ENCODE data around the gene CCNC.
A peak's percentile ranks its signal among the peaks of the same experiment; 100 is the strongest.

CCNC gene

DNA sequence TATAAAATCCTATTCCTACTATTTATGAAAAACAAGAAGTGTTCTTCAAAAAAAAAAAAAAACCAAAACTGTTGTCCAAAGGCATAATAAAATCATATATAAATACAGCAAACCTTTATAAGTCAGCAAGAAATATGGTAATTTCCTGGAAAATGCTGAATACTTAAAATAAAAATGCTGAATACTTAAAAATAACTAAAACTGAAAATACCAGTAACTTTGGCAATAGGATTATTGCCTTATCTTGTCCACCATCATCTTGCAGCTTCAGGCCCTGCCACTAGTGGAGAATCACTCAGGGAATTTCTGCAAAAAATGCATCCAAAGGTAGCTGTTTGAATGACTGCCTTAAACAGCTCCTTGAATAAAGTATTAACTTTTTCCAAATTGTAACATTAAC, 24.5 kb downstream of the CCNC start:
- DNase-seq = no peak

DNA sequence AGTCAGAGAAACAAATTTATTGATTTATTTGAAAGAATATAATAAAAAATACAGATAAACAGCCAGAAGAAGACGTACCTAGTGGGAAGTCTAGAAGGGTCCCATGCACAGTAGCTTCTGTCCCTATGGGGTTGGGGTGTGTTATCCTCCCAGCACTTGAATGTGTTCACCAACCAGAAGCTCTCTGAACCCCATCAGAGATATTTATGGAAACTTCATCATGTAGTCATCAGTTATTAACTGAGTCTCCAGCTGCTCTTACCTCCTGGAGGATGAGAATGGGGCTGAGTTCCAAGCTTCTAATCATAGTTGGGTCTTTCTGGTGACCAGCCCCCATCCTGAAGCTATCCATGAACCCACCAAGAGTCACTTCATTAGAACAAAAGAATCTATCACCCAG, 37.8 kb downstream of the CCNC start:
- DNase-seq = no peak

DNA sequence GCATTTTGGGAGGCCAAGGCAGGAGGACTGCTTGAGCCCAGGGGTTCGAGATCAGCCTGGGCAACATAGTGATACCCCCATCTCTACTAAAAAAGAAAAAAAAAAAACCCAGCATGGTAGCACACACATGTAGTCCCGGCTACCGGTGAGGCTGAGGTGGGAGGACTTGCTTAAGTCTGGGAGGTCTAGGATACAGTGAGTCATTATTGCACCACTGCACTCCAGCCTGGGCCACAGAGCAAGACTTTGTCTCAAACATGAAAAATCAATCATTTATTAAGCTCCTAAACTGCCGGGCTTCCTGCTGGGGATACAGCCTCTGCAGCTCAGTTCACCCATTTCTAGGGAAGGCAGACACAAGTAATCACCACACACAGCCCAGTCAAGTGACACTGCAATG, 45.9 kb downstream of the CCNC start:
- no peak for DNase-seq

DNA sequence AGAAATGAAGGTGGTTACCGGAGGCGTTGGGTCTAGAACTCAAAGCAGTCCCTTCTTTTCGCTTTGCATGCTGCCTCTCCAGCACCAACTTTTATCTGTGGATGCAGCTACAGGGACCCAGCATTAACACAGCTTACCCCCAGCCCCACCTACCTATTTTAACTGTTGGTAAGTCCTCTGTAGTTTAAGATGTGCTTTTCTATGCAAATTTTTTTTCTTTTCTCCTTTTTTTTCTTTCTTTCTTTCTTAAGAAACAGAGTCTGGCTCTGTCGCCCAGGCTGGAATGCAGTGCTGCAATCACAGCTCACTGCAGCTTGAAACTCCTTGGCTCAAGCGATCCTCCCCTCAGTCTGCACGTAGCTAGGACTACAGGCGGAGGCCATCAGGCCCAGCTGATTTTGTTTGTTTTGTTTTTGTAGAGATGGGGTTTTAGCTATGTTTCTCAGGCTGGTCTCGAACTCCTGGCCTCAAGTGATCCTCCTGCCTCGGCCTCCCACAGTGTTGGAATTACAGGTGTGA, 46.8 kb downstream of the CCNC start:
- no peak for DNase-seq

DNA sequence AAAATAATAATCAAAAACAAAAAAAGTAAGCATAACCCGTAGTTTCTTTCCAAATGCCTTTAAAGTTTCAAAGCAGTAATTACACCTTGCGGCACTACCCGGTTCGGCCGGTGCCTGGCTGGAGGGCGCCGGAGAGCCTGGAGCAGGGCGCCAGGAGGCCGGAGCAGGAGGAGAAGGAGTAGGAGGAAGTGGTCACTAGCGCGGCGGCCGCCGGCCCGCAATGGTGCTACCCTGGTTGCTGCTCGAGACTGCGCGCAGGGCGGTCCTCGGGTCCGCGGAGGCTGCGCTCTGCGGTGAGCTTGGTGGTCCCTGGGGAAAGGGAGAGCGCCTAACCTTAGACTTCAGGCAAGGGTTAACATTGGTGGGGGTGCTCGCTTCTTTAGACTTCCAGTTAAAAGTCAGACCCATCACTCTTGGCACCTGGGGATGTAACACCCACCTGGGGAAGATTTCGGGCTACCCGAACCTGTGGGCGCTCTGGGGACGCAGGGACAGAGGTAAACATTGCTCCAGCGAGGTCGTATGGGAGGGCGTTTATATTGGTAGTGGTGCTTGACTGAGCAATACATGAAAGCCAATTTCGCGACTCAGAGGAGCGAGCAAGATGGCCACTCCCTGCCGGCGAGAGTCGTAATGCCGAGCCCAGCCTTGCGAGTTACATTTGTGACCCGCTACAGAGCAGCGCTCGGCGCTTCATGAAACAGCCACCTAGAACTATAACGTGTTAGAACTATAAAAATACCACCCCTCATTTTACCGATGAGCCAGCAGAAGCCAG, 47.4 kb downstream of the CCNC start:
- DNase-seq = peak; percentile 50

DNA sequence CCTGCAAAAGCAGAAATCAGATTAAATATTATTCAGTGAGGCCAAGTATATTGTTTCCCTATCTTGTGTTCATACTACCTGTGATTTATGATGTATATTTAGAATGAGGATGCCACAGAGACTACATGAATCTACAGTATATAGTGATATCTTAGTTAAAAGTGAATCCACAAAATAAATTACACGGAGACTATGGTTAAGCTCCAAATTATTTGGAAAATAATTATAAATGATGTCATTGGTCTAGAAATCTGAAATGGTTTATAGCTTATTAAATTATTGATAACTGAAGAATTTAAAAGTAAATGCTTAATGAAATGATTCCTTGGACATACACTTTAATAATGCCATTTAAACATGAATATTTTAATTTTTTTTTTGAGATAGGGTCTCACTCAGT, 49.0 kb downstream of the CCNC start:
- DNase-seq = no peak

DNA sequence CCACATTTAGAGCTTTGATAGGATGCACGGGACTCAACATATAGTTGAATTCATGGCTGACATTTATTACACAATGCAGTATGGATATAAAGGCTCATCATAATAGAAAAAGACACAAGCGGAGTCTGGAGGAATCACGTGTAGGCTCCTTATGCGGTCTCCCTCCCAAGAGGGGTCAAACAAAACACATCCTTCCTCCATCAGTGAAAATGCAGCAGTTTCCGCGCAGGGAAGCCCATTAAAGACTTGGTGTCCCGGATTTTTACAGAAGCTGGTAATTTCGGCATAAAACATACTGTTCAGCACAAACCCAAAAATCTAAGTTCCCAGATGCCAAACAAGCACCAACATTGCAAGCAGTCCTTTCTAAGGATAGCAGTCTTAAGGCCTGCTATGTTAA, 54.4 kb downstream of the CCNC start:
- DNase-seq = no peak

DNA sequence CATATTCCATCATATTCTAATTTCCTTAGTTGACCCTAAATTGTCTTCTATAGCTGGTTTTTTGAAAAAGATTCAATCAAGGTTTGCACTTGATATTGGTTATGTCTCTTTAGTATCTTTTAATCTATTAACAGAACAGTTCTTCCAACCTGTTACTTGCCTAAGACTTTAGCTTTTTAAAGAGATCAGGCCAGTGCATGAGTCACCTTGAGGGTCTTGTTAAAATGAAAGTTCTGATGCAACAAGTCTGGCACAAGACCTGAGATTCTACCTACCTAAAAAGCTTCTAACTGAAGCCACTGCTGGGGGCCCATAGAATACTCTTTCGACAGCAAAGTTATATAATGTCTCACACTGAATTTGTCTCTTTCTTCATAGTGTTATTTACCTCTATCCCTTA, 56.4 kb downstream of the CCNC start:
- DNase-seq = no peak

DNA sequence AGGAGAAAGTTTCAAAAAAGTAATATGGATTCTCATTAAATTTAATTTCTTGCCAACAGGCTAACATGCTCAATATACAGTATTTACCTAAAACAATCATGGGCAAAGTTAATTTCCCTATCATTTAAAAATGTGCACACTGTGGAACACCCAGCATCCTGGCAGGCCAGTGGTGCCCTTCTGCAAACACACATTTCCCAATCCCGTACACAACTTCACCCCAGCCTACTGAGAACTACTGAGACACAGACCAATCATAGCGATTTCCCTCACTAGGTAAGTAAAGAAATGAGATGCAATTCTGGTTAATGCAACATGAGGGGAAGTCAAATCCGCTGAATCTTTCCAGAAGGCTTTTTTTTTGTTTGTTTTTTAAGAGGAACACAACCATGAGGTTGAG, 60.8 kb downstream of the CCNC start:
- DNase-seq = no peak

DNA sequence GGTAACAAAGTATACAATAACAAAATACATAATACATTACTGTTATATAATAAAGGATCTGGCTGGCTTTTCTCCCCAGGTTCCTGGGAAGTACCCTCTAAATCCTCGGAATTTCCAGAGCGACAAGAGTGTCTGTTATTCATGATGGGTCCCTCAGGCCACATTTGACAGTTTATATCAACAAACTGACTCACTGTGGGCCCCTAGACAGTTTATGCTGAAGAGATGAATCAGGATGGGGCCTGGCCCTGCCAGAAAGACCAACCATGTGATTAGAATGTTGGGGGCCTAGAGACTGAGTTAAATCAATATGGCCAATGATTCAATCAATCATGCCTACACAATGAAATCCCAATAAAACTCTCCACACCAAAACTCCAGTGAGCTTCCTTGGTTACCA, 66.7 kb downstream of the CCNC start:
- no peak for DNase-seq

DNA sequence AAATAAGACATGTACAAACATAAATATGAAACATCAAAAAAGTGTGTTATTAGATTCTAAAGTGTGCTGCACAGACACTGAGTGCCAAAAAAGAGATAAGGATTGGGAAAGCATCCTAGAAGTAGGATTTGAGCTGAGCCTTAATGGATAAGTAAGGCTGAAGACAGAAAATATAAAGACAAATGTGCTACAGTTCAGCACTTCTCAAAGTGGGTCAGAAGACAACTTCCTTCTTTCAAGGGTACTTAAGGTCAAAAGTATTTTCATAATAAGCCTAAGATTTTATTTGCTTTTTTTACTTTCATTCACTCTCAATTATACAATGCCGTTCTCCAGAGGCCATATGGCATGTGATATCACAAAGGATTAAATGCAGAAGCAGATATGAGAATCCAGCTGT, 70.0 kb downstream of the CCNC start:
- no peak for DNase-seq

DNA sequence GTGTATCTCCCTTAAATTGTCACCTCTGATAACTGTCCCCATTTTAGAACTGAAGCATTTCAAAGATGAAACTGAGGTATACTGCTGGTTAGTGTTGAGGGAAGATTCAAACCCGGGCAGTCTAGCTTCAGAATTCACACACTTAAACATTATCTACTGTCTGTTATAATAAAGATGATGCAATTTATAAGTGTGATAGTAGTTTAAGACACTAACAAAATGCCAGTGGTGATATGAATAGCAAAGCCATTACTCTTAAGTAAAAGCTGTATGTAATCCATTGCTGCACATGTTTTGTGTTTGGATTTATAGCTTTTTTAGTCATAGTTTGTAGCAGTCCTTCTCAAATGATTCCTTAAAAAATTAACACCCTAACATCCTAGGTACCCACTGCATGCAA, 73.0 kb downstream of the CCNC start:
- DNase-seq = no peak

All from NCI-H2107 (cell line).